HepG2 (cell line): ENCODE results near the gene WDR37. TPM values are rescaled to one million over a fixed set of nuclear protein-coding genes. Genes with fewer than 3 reads are reported as not detected.

Experiments used
- ATAC-seq: fragments of 200-7000 bp; cut with Tn5 transposase; 3 replicates; pipeline ENCODE4 v1.9.1; 2020; ENCODE audit warnings: mild to moderate bottlenecking, moderate library complexity
- BruUV-seq: library from RNA; stranded (reverse); fragments of 400-500 nt; replicated peaks from 2 replicates; lab custom pipeline; 2021; lab: Mats Ljungman, UMichigan
- CTCF ChIA-PET: fragments of 300-600 bp; formaldehyde crosslinking; extraction: SDS; loops from one replicate; lab custom pipeline; 2021; ENCODE audit warnings: low total read pairs, inconsistent platforms, low intra/inter-chr PET ratio; lab: Yijun Ruan, JAX
- POLR2A ChIA-PET: fragments of 350-600 bp; sonication (Branson Sonifier 250); formaldehyde crosslinking; loops from one replicate; lab custom pipeline; 2020; ENCODE audit warnings: antibody characterized with exemption, inconsistent platforms; lab: Yijun Ruan, JAX
- DNase-seq: peaks from one replicate; pipeline ENCODE4 v3.0.0-alpha.2; 2015; ENCODE audit warnings: low spot score
- FAIRE-seq: peaks from 3 replicates; lab custom pipeline; 2011; peaks lifted over from hg19 to GRCh38; lab: Jason Lieb, UNC
- H2AFZ ChIP-seq: one replicate; pipeline ENCODE4 v1.6.1; 2011; ENCODE audit warnings: low read length, inconsistent platforms
- H3K27ac ChIP-seq: fragments of 300-600 bp; 3 replicates; pipeline ENCODE4 v1.8.0; 2011; ENCODE audit warnings: mixed run types, mild to moderate bottlenecking, mixed read lengths, low read length, inconsistent platforms; ENCODE audit not compliant: insufficient read depth; ENCODE audit errors: extremely low read length
- H3K27me3 ChIP-seq, 2 experiments: fragments of 200-600 bp in 1 of 2; 2 replicates in 1 of 2; 3 replicates in 1 of 2; pipeline versions ENCODE4 v1.6.0 to v1.8.0; 2011; ENCODE audit warnings: low read length in 2 of 2, mild to moderate bottlenecking in 2 of 2, moderate library complexity in 2 of 2, inconsistent platforms in 1 of 2; ENCODE audit not compliant: insufficient read depth in 2 of 2, control insufficient read depth in 1 of 2
- H3K36me3 ChIP-seq, 2 experiments: fragments of 200-600 bp in 1 of 2; replicated peaks in 1 of 2; 2 replicates in 1 of 2; 3 replicates in 1 of 2; pipeline versions ENCODE4 v1.5.1 to v1.8.0; 2011; ENCODE audit warnings: low read length in 2 of 2, inconsistent platforms in 1 of 2; ENCODE audit not compliant: insufficient read depth in 2 of 2, control insufficient read depth in 1 of 2
- H3K4me1 ChIP-seq: 2 replicates; pipeline ENCODE4 v1.5.1; 2012; ENCODE audit warnings: low read length, inconsistent platforms; ENCODE audit not compliant: insufficient read depth
- H3K4me2 ChIP-seq: 2 replicates; pipeline ENCODE4 v1.6.0; 2011; ENCODE audit warnings: low read depth, low read length, inconsistent platforms
- H3K4me3 ChIP-seq, 3 experiments: fragments of 200-600 bp in 1 of 3; sonication (generic), shearing (Covaris generic) in 1 of 3; replicated peaks in 1 of 3; 2 replicates each; pipeline ENCODE4 v1.5.1; 2011 to 2016; ENCODE audit warnings: low read length in 3 of 3, inconsistent platforms in 2 of 3, low read depth in 2 of 3, mild to moderate bottlenecking in 2 of 3, control low read depth in 1 of 3, mixed read lengths in 1 of 3; ENCODE audit not compliant: insufficient read depth in 1 of 3
- H3K79me2 ChIP-seq: one replicate; pipeline ENCODE4 v1.6.1; 2011; ENCODE audit warnings: low read length, inconsistent platforms; ENCODE audit not compliant: insufficient read depth
- H3K9ac ChIP-seq: 2 replicates; pipeline ENCODE4 v1.6.0; 2011; ENCODE audit warnings: mild to moderate bottlenecking, low read depth, low read length, inconsistent platforms; ENCODE audit not compliant: insufficient read depth
- H3K9me3 ChIP-seq: 2 replicates; pipeline ENCODE4 v1.5.1; 2012; ENCODE audit warnings: mild to moderate bottlenecking, low read length
- H4K20me1 ChIP-seq: 2 replicates; pipeline ENCODE4 v1.6.0; 2011; ENCODE audit warnings: inconsistent platforms, mild to moderate bottlenecking, low read length, moderate library complexity; ENCODE audit not compliant: insufficient read depth
- CENPX ChIP-seq: sonication (generic); formaldehyde crosslinking; IDR thresholded peaks from 2 replicates; pipeline ENCODE4 v1.9.0; 2021; ENCODE audit warnings: mild to moderate bottlenecking, missing genetic modification reagents, moderate library complexity
- EED ChIP-seq: sonication (generic); formaldehyde crosslinking; IDR thresholded peaks from 2 replicates; pipeline ENCODE4 v1.5.0; 2020; ENCODE audit warnings: mild to moderate bottlenecking, missing genetic modification reagents
- ELF3 ChIP-seq: IDR thresholded peaks from 2 replicates; pipeline ENCODE4 v1.6.1; 2016; ENCODE audit warnings: missing genetic modification reagents, missing compliant biosample characterization
- FUBP1 ChIP-seq: sonication (generic); formaldehyde crosslinking; IDR thresholded peaks from 2 replicates; pipeline ENCODE4 v1.5.1; 2020; ENCODE audit warnings: missing genetic modification reagents, mild to moderate bottlenecking, borderline replicate concordance
- GPBP1L1 ChIP-seq: sonication (generic); formaldehyde crosslinking; IDR thresholded peaks from 2 replicates; pipeline ENCODE4 v1.5.0; 2020; ENCODE audit warnings: mild to moderate bottlenecking, missing genetic modification reagents
- JARID2 ChIP-seq: sonication (generic); formaldehyde crosslinking; IDR thresholded peaks from 2 replicates; pipeline ENCODE4 v1.8.1; 2023; ENCODE audit warnings: missing genetic modification reagents, inconsistent platforms; ENCODE audit not compliant: insufficient replicate concordance
- MIER2 ChIP-seq: IDR thresholded peaks from 2 replicates; pipeline ENCODE4 v1.6.1; 2016; ENCODE audit warnings: missing biosample characterization, missing genetic modification reagents
- MXI1 ChIP-seq: IDR thresholded peaks from 3 replicates; pipeline ENCODE4 v1.6.1; 2012; ENCODE audit warnings: low read depth, low read length, inconsistent platforms, borderline replicate concordance
- RBFOX2 ChIP-seq: fragments of 200-400 bp; formaldehyde crosslinking; IDR thresholded peaks from 2 replicates; pipeline ENCODE4 v1.6.1; 2017; ENCODE audit warnings: low read depth, mild to moderate bottlenecking, low read length
- RFXAP ChIP-seq: sonication (generic); formaldehyde crosslinking; IDR thresholded peaks from 2 replicates; pipeline ENCODE4 v1.4.0; 2020; ENCODE audit warnings: missing genetic modification reagents, borderline replicate concordance
- SOX13 ChIP-seq, 3 experiments: fragments of 450-650 bp in 1 of 3; sonication (generic) in 1 of 3; formaldehyde crosslinking in 1 of 3; IDR thresholded peaks in 2 of 3; conservative IDR thresholded peaks in 1 of 3; 2 replicates each; pipeline versions ENCODE4 v1.5.0 to v1.6.1; 2016 to 2020; ENCODE audit warnings: antibody characterized with exemption in 1 of 3, mild to moderate bottlenecking in 1 of 3, missing compliant biosample characterization in 1 of 3, missing genetic modification reagents in 1 of 3, moderate library complexity in 1 of 3
- TERF1 ChIP-seq: sonication (generic); formaldehyde crosslinking; IDR thresholded peaks from 2 replicates; pipeline ENCODE4 v1.8.0; 2022; ENCODE audit warnings: mild to moderate bottlenecking, missing genetic modification reagents, moderate library complexity
- ZBTB33 ChIP-seq: sonication (generic); formaldehyde crosslinking; IDR thresholded peaks from 2 replicates; pipeline ENCODE4 v1.4.0; 2020; ENCODE audit warnings: missing genetic modification reagents
- ZSCAN30 ChIP-seq: sonication (generic); formaldehyde crosslinking; IDR thresholded peaks from 2 replicates; pipeline ENCODE4 v1.5.0; 2020; ENCODE audit warnings: mild to moderate bottlenecking, missing genetic modification reagents
- WGBS: methylation state at CpG from one replicate; pipeline ENCODE4 v1.1.6; 2017; ENCODE audit warnings: low lambda C conversion rate; 5-methylcytosine and 5-hydroxymethylcytosine counted together
- in situ Hi-C: cut with HindIII; loops from 2 replicates; pipeline ENCODE4 v1.10.0; 2017; ENCODE audit warnings: low pct_unique_long_range_greater_than_20kb; ENCODE audit not compliant: extremely low pct_ligation_motif_present
- intact Hi-C: fragments of 100-400 bp; cut with micrococcal nuclease; formaldehyde crosslinking; loops from one replicate; pipeline ENCODE4 v1.10.0; 2022; ENCODE audit not compliant: unreplicated experiment
- polyA plus RNA-seq, 8 experiments: library from polyadenylated mRNA; depleted of rRNA in 3 of 8; stranded (reverse) in 7 of 8; unstranded in 1 of 8; fragments of >200 nt; fragmentation: Illumina TruSeq in 4 of 8; extraction: Trizol in 4 of 8; gene quantifications; 2 replicates each; pipeline versions ENCODE4 v1.2.1 to v1.2.3, GENCODE V29; 2011 to 2016; ENCODE audit warnings: low read depth in 4 of 8, missing spikeins in 1 of 8, mixed read lengths in 1 of 8; ENCODE audit not compliant: insufficient read depth in 1 of 8
- total RNA-seq, 5 experiments: library from RNA; depleted of rRNA; stranded (reverse); fragments of >200 nt; fragmentation: Illumina TruSeq; extraction: Trizol; gene quantifications; 2 replicates each; pipeline ENCODE4 v1.2.3, GENCODE V29; 2016; ENCODE audit warnings: low read depth in 1 of 5
- TF ChIP-seq, protein P1 (sequence below): IDR thresholded peaks from 2 replicates; pipeline ENCODE4 v1.6.1; 2016; ENCODE audit warnings: missing genetic modification reagents, missing compliant biosample characterization

WDR37 gene
- total and polyA plus RNA-seq, 2 of the 13 experiments (the other 11 are each of a cell fraction or from before 2014, with no cell fraction given), result 5.9 to 7.5 TPM

DNA sequence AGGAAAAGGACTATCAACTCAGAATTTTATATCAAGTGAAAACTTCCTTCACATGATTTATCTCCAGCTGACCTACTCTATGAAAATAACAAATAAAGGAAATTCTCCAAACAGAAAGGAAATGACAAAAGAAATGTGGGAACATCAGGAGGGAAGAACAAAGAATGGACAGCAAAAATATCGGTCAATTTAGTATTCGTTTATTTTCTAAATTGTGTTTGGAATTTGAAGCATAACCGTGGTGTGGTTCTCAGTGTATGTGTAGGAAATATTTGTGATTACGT, 8.7 kb downstream of the WDR37 start:
- BruUV-seq, result no TSS peak
- CTCF ChIA-PET, result no interaction called here
- whole genome bisulfite sequencing, result 95% methylated on average over 4 of the region's 4 CpGs
- TF ChIP-seq, protein P1, sequence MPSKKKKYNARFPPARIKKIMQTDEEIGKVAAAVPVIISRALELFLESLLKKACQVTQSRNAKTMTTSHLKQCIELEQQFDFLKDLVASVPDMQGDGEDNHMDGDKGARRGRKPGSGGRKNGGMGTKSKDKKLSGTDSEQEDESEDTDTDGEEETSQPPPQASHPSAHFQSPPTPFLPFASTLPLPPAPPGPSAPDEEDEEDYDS (CRISPR knock-in tag), result no peak
- TF ChIP-seq RFXAP (CRISPR knock-in tag) (no peak), ZBTB33 (CRISPR knock-in tag) (no peak), MXI1 (no peak), RBFOX2 (no peak), GPBP1L1 (CRISPR knock-in tag) (no peak), FUBP1 (CRISPR knock-in tag) (no peak), JARID2 (no peak), EED (no peak), MIER2 (CRISPR knock-in tag) (no peak), CENPX (CRISPR knock-in tag) (no peak), ELF3 (no peak), ZSCAN30 (CRISPR knock-in tag) (no peak), TERF1 (CRISPR knock-in tag) (no peak), SOX13 (IDR thresholded peaks at IDR 0.05) (no peak), SOX13 (CRISPR knock-in tag; conservative IDR thresholded peaks at IDR 0.05 in 1 of 2, IDR thresholded peaks at IDR 0.05 in 1 of 2) (no peak)

More for the DNA sequence above, 8.7 kb downstream of the WDR37 start:
- Histone ChIP-seq H3K27ac (no peak overlapping the region), H3K36me3 (peaks cover 0 to 7% of the 10 kb centered on the region in 2 experiments; a peak in 2 of 5 replicates), H3K27me3 (no peaks in the 10 kb centered on the region), H3K9me3 (no peaks in the 10 kb centered on the region), H3K9ac (no peak overlapping the region), H3K4me2 (no peak overlapping the region), H3K4me3 (no peak overlapping the region), H2AFZ (no peak overlapping the region), H3K4me1 (peaks cover 7% of the 10 kb centered on the region), H3K79me2 (peaks cover 20% of the 10 kb centered on the region), H4K20me1 (no peaks in the 10 kb centered on the region)
- DNase-seq (no peak), ATAC-seq (no peak), FAIRE-seq (peak; percentile 4)
- intact Hi-C loops (no loop called here), in situ Hi-C loops (no loop called here)
- POLR2A ChIA-PET, result interaction anchor here (1.2 kb wide), 1 partner anchor 15 kb away, joined by 3 read pairs; the partner anchor contains the start of gene IDI1
